HG03571 (cell line): ENCODE results near the gene PRR15.
"Not testable (repeated sequence)": the region's sequence is repeated elsewhere in the genome, so short reads cannot be mapped to it uniquely, and the experiment has no call there.

Source experiments
- ATAC-seq: cut with Tn5 transposase; IDR thresholded peaks from one replicate; pipeline ENCODE4 v1.9.1; 2021; ENCODE audit not compliant: unreplicated experiment

Gene PRR15

GRCh38 chr7:29563590-29564495 is at the start of gene PRR15:
Gene PRR15 (plus strand): TSS chr7:29563835. CDS start chr7:29566330, 2,495 bp downstream.
- ATAC-seq: no peak

GRCh38 chr7:29516491-29516890 is 47.1 kb upstream of the PRR15 start:
- no peak for ATAC-seq

- ATAC-seq: no peak
Measured at GRCh38 chr7:29518616-29519015, 45.0 kb upstream of the PRR15 start.

- ATAC-seq: no peak
Measured at GRCh38 chr7:29523728-29524127, 39.9 kb upstream of the PRR15 start.

- no peak for ATAC-seq
Measured at GRCh38 chr7:29527505-29528108, 36.0 kb upstream of the PRR15 start.

GRCh38 chr7:29528526-29528925 is 35.1 kb upstream of the PRR15 start:
- not testable (repeated sequence) for ATAC-seq

- no peak for ATAC-seq
Measured at GRCh38 chr7:29538389-29538788, 25.2 kb upstream of the PRR15 start.

- no peak for ATAC-seq
Measured at GRCh38 chr7:29539471-29539870, 24.2 kb upstream of the PRR15 start.

GRCh38 chr7:29547421-29547820 is 16.2 kb upstream of the PRR15 start:
- ATAC-seq: no peak

- no peak for ATAC-seq
Measured at GRCh38 chr7:29548823-29549222, 14.8 kb upstream of the PRR15 start.

GRCh38 chr7:29552392-29552791 is 11.2 kb upstream of the PRR15 start:
- no peak for ATAC-seq

GRCh38 chr7:29555061-29555460 is 8.6 kb upstream of the PRR15 start:
- no peak for ATAC-seq

- no peak for ATAC-seq
Measured at GRCh38 chr7:29556405-29557195, 7.0 kb upstream of the PRR15 start.

- ATAC-seq: no peak
Measured at GRCh38 chr7:29557954-29558353, 5.7 kb upstream of the PRR15 start.

GRCh38 chr7:29561271-29561670 is 2.4 kb upstream of the PRR15 start:
- no peak for ATAC-seq

- no peak for ATAC-seq
Measured at GRCh38 chr7:29562307-29562706, 1.3 kb upstream of the PRR15 start.

- no peak for ATAC-seq
Measured at GRCh38 chr7:29564496-29565223, 1.0 kb downstream of the PRR15 start.

GRCh38 chr7:29565224-29565630 is 1.6 kb downstream of the PRR15 start:
- no peak for ATAC-seq

GRCh38 chr7:29565634-29565981 is 2.0 kb downstream of the PRR15 start:
- ATAC-seq: no peak

- ATAC-seq: no peak
Measured at GRCh38 chr7:29565982-29566746, 2.5 kb downstream of the PRR15 start.
